DOHH2 (cell line): ENCODE data around the gene HCN2.

Experiments
- H3F3A ChIP-seq: fragments of 200-600 bp; sonication (generic), shearing (Covaris generic); 2 replicates; pipeline ENCODE4 v1.6.0; 2016; ENCODE audit warnings: antibody characterized with exemption, mild to moderate bottlenecking; ENCODE audit not compliant: control insufficient read depth, insufficient read depth
- H3K27ac ChIP-seq: fragments of 200-600 bp; sonication (generic); 2 replicates; pipeline ENCODE4 v1.5.1; 2014; ENCODE audit warnings: low read depth, mild to moderate bottlenecking, low read length, moderate library complexity
- H3K27me3 ChIP-seq: fragments of 200-600 bp; sonication (generic); 2 replicates; pipeline ENCODE4 v1.6.1; 2014; ENCODE audit warnings: mild to moderate bottlenecking, low read length, mixed read lengths; ENCODE audit not compliant: control insufficient read depth
- H3K36me3 ChIP-seq: fragments of 200-600 bp; sonication (generic); 2 replicates; pipeline ENCODE4 v1.6.1; 2014; ENCODE audit warnings: mild to moderate bottlenecking, low read length, moderate library complexity, mixed read lengths; ENCODE audit not compliant: control insufficient read depth
- H3K4me1 ChIP-seq: fragments of 200-600 bp; sonication (generic); 2 replicates; pipeline ENCODE4 v1.6.1; 2014; ENCODE audit warnings: mild to moderate bottlenecking, low read length, mixed read lengths; ENCODE audit not compliant: control insufficient read depth
- H3K4me2 ChIP-seq: fragments of 200-600 bp; sonication (generic); 2 replicates; pipeline ENCODE4 v1.6.0; 2014; ENCODE audit warnings: mild to moderate bottlenecking, low read length, moderate library complexity
- H3K4me3 ChIP-seq: fragments of 200-600 bp; sonication (generic); 2 replicates; pipeline ENCODE4 v1.5.1; 2014; ENCODE audit warnings: mild to moderate bottlenecking, low read length, mixed read lengths
- H3K79me2 ChIP-seq: fragments of 200-600 bp; sonication (generic); 2 replicates; pipeline ENCODE4 v1.6.1; 2014; ENCODE audit warnings: mild to moderate bottlenecking, low read length, mixed read lengths; ENCODE audit not compliant: control insufficient read depth
- H3K9me2 ChIP-seq: fragments of 200-600 bp; sonication (generic); replicated peaks from 2 replicates; pipeline ENCODE4 v1.6.1; 2014; ENCODE audit warnings: mild to moderate bottlenecking, low read length, mixed read lengths; ENCODE audit not compliant: control insufficient read depth
- H3K9me3 ChIP-seq: fragments of 200-600 bp; sonication (generic); 2 replicates; pipeline ENCODE4 v1.6.1; 2014; ENCODE audit warnings: antibody characterized with exemption, low read length, mixed read lengths; ENCODE audit not compliant: control insufficient read depth, insufficient read depth
- H4K20me1 ChIP-seq: fragments of 200-600 bp; sonication (generic); 2 replicates; pipeline ENCODE4 v1.6.0; 2014; ENCODE audit warnings: low read depth, mild to moderate bottlenecking, antibody characterized with exemption, low read length, moderate library complexity; ENCODE audit not compliant: control insufficient read depth, insufficient read depth
- EZH2phosphoT487 ChIP-seq: fragments of 200-600 bp; sonication (generic); IDR thresholded peaks from 2 replicates; pipeline ENCODE4 v1.6.1; 2017; ENCODE audit warnings: borderline replicate concordance, mild to moderate bottlenecking, antibody characterized with exemption, low read length, moderate library complexity, mixed read lengths
- TF ChIP-seq, protein P1 (sequence below): fragments of 200-600 bp; sonication (generic); IDR thresholded peaks from one replicate; pipeline ENCODE4 v1.5.1; 2014; ENCODE audit warnings: antibody characterized with exemption, mild to moderate bottlenecking, low read depth, low read length; ENCODE audit not compliant: poor library complexity, severe bottlenecking

Gene HCN2

DNA sequence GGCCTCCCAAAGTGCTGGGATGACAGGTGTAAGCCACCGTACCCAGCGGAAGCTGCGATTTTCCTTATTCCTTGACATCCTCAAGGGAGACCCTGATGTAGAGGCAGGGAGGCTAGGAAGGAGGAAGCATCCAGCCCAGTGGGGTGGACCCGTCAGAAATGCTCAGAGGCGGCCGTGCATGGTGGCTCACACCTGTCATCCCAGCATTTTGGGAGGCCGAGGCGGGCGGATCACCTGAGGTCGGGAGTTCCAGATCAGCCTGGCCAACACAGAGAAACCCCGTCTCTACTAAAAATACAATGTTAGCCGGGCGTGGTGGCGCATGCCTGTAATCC is 34.2 kb upstream of the HCN2 start:
- Histone ChIP-seq H3K27me3 (no peaks in the 10 kb centered on the region), H3K9me3 (no peaks in the 10 kb centered on the region), H4K20me1 (no peaks in the 10 kb centered on the region), H3K79me2 (no peaks in the 10 kb centered on the region), H3K9me2 (no peaks in the 10 kb centered on the region), H3K36me3 (no peaks in the 10 kb centered on the region), H3K4me1 (no peaks in the 10 kb centered on the region), H3K27ac (no peak overlapping the region), H3F3A (no peaks in the 10 kb centered on the region), H3K4me3 (no peak overlapping the region), H3K4me2 (no peak overlapping the region)
- TF ChIP-seq, protein P1, sequence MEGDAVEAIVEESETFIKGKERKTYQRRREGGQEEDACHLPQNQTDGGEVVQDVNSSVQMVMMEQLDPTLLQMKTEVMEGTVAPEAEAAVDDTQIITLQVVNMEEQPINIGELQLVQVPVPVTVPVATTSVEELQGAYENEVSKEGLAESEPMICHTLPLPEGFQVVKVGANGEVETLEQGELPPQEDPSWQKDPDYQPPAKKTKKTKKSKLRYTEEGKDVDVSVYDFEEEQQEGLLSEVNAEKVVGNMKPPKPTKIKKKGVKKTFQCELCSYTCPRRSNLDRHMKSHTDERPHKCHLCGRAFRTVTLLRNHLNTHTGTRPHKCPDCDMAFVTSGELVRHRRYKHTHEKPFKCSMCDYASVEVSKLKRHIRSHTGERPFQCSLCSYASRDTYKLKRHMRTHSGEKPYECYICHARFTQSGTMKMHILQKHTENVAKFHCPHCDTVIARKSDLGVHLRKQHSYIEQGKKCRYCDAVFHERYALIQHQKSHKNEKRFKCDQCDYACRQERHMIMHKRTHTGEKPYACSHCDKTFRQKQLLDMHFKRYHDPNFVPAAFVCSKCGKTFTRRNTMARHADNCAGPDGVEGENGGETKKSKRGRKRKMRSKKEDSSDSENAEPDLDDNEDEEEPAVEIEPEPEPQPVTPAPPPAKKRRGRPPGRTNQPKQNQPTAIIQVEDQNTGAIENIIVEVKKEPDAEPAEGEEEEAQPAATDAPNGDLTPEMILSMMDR, result no peak
- no peak for TF ChIP-seq EZH2phosphoT487

DNA sequence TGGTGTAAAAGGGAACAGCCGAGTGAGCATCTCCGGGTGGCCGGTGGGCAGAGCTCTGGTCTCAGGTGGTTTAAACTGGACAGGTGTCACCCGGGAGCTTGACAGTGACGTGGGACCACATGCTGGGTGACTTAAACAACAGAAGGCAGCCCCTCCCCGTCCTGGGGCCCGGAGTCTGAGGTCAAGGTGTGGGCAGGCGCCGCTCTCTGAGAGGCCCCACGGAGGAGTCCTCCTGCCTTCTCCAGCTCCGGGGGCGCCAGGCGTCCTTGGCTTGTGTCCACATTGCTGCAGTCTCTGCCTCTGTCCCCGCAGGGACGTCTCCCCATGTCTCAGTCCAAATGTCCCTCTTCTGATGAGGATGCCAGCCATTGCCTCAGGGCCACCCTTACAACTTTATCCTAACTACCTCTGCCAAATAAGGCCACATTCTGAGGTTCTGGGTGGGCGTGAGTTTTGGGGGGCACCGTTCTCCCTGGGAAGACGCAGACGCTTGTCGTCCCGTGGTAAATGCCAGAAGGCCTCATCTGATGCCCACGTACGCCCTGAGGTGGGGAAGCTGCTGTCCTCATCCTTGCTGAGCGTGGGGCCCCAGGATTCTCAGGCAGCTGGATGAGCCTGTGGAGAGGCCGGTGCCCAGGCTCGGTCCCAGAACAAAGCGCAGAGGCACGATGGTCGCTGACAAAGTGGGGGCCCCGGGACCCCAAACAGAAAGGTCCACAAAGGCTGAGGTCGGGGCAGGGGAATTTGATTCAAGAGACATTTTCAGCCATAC is 32.9 kb upstream of the HCN2 start:
- Histone ChIP-seq H3K36me3 (no peaks in the 10 kb centered on the region), H3K9me2 (no peaks in the 10 kb centered on the region), H3K27me3 (no peaks in the 10 kb centered on the region), H3K4me1 (no peaks in the 10 kb centered on the region), H3F3A (no peaks in the 10 kb centered on the region), H3K79me2 (no peaks in the 10 kb centered on the region), H3K9me3 (no peaks in the 10 kb centered on the region), H4K20me1 (no peaks in the 10 kb centered on the region), H3K27ac (no peak overlapping the region), H3K4me2 (no peak overlapping the region), H3K4me3 (no peak overlapping the region)
- TF ChIP-seq, protein P1, result no peak
- TF ChIP-seq EZH2phosphoT487, result no peak

DNA sequence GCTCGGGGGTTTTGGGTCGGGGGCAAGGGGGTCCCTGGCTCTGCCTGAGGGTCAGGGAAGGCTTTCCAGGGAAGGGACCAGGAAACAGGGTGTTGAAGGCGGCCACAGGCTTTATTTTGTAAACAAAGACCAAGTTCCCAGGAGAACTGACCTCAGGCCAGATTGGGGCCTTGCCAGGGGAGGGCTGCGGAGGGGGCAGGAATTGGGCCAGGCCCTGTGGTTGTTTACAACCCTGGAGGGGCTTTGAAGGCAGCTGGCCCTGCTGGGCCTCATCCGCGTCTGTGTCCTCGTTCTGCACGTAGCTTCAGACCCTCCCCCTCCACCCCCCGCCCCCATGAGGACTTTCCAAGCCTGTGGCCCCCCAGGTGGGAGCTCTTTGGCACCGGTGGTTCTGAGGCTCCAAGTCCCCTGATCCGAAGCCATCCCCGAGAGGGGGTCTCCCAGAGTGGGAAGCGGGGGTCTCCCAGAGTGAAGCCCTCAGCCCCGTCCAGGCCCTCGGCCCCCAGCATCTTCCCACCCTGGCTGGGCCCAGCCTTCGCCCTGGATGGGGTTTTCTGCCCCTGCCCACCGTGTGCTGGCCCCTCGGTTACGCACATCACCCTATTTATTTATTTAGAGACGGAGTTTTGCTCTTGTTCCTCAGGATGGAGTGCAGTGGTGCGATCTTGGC is 30.8 kb upstream of the HCN2 start:
- Histone ChIP-seq H3K27ac (no peak overlapping the region), H3K9me2 (no peaks in the 10 kb centered on the region), H3F3A (no peaks in the 10 kb centered on the region), H3K4me1 (no peaks in the 10 kb centered on the region), H3K9me3 (no peaks in the 10 kb centered on the region), H3K4me2 (no peak overlapping the region), H3K4me3 (no peak overlapping the region), H3K36me3 (no peaks in the 10 kb centered on the region), H3K27me3 (no peaks in the 10 kb centered on the region), H4K20me1 (no peaks in the 10 kb centered on the region), H3K79me2 (no peaks in the 10 kb centered on the region)
- TF ChIP-seq, protein P1, result no peak
- TF ChIP-seq EZH2phosphoT487, result no peak
